ENCODE measurements around the gene CACNA1D. TPM values are rescaled to one million over a fixed set of nuclear protein-coding genes. Genes with fewer than 3 reads are reported as not detected.

The CACNA1D gene
- total RNA-seq, 2 experiments from 2014 or later: not detected

DNA sequence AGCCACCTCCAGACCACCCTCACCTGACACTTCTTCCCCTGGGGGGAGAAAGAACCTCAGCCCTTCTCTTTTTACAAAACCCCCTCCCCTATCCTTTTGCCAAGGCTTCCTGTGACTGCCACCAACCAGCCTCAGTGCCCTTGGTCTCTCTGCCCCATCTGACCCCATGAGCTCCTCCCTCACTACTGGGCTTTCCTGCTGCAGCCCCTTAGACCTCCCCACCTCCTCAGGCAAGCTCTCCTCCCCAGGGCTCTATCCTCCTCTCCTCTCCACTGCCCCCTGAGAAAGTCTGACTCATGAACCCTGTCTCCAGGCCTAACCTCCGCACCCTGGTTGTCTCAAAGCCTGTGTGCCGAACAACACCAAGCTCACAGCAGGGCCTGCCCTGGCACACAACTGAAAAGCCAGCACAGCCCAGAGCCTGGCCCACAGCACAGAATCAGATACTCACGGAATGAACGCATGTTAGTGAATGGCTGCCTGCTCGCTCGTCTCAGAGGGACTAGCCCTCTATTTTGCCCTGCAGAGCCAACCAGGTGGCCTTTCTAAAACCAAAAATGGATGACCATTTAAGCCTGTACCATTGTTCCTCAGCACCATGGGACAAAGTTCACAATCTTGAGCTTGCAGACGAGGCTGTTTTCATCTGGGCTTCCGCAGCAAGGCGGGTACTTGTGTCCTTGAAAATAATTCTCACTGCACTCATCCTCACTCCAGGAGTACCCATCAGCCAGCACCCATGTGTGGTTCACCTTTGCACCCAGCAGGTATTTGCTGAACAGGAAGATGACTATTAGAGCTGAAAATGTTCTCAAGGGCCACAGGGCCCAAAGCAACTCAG, 350.1 kb downstream of the CACNA1D start:
- Mint-ChIP-seq H3K4me3 (no peak overlapping the region), H3K27me3 (peaks cover 51% of the 10 kb centered on the region), H3K4me1 (no peaks in the 10 kb centered on the region), H3K9me3 (no peaks in the 10 kb centered on the region), H3K27ac (no peak overlapping the region), H3K36me3 (no peaks in the 10 kb centered on the region)
- DNase-seq: no peak

GRCh38 chr3:53845103-53845880, 350.9 kb downstream of the CACNA1D start:
- Mint-ChIP-seq H3K9me3 (no peaks in the 10 kb centered on the region), H3K27me3 (peaks cover 58% of the 10 kb centered on the region), H3K4me3 (peak overlapping the region; percentile 51), H3K4me1 (no peaks in the 10 kb centered on the region), H3K27ac (no peak overlapping the region), H3K36me3 (no peaks in the 10 kb centered on the region)
- no peak for DNase-seq

GRCh38 chr3:53845881-53846133, 351.4 kb downstream of the CACNA1D start:
- Mint-ChIP-seq H3K36me3 (no peaks in the 10 kb centered on the region), H3K4me1 (no peaks in the 10 kb centered on the region), H3K27ac (no peak overlapping the region), H3K4me3 (peak overlapping the region; percentile 51), H3K27me3 (peaks cover 58% of the 10 kb centered on the region), H3K9me3 (no peaks in the 10 kb centered on the region)
- no peak for DNase-seq

GRCh38 chr3:53846134-53846850, 351.9 kb downstream of the CACNA1D start, which contains the start of the genes CHDH and IL17RB:
TSS of gene CHDH (minus strand) at chr3:53846419. CDS start at chr3:53824008, 22,411 bp downstream.
TSS of gene IL17RB (plus strand) at chr3:53846568. CDS start at chr3:53846589, 21 bp downstream.
- Mint-ChIP-seq H3K27ac (no peak within 1 kb of the TSS), H3K9me3 (no peaks in the 10 kb centered on the region), H3K36me3 (no peaks in the 10 kb centered on the region), H3K4me1 (no peaks in the 10 kb centered on the region), H3K27me3 (peaks cover 58% of the 10 kb centered on the region), H3K4me3 (peak within 1 kb of the TSS; percentile 57)
- DNase-seq: peak; percentile 28

DNA sequence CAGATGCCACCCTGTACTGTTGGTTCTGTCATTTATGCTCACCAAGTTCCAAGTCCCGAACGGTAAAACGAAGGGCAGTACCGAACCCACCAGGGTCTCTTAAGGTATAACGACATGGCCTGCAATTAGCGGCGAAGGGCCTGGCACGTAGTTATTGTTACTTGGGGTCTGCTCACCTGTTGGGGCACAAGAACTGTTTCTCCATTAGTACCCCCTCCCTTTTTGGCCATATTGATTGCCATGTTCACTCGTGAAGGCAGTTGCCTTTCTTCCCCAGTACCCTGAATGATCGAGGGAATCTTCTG, 352.4 kb downstream of the CACNA1D start:
- no peak for DNase-seq
- Mint-ChIP-seq H3K27me3 (peaks cover 58% of the 10 kb centered on the region), H3K9me3 (no peaks in the 10 kb centered on the region), H3K4me1 (no peaks in the 10 kb centered on the region), H3K4me3 (peak overlapping the region; percentile 57), H3K27ac (no peak overlapping the region), H3K36me3 (no peaks in the 10 kb centered on the region)

- H3K27ac Mint-ChIP-seq: no peak overlapping the region
- H3K36me3 Mint-ChIP-seq: no peaks in the 10 kb centered on the region
- no peak overlapping the region for H3K4me3 Mint-ChIP-seq
- H3K9me3 Mint-ChIP-seq: no peaks in the 10 kb centered on the region
- H3K27me3 Mint-ChIP-seq: peaks cover 37% of the 10 kb centered on the region
- no peak for DNase-seq
- H3K4me1 Mint-ChIP-seq: no peaks in the 10 kb centered on the region
Observed at GRCh38 chr3:53849916-53850315, 355.5 kb downstream of the CACNA1D start.

- Mint-ChIP-seq H3K4me3 (no peak overlapping the region), H3K27me3 (peaks cover 28% of the 10 kb centered on the region), H3K36me3 (no peaks in the 10 kb centered on the region), H3K4me1 (no peaks in the 10 kb centered on the region), H3K9me3 (no peaks in the 10 kb centered on the region), H3K27ac (no peak overlapping the region)
- DNase-seq: no peak
Observed at GRCh38 chr3:53850895-53851294, 356.5 kb downstream of the CACNA1D start.

GRCh38 chr3:53856964-53857363, 362.6 kb downstream of the CACNA1D start:
- Mint-ChIP-seq H3K27ac (no peak overlapping the region), H3K9me3 (no peaks in the 10 kb centered on the region), H3K36me3 (peaks cover 7% of the 10 kb centered on the region), H3K4me1 (no peaks in the 10 kb centered on the region), H3K4me3 (no peak overlapping the region), H3K27me3 (no peaks in the 10 kb centered on the region)
- DNase-seq: no peak

DNA sequence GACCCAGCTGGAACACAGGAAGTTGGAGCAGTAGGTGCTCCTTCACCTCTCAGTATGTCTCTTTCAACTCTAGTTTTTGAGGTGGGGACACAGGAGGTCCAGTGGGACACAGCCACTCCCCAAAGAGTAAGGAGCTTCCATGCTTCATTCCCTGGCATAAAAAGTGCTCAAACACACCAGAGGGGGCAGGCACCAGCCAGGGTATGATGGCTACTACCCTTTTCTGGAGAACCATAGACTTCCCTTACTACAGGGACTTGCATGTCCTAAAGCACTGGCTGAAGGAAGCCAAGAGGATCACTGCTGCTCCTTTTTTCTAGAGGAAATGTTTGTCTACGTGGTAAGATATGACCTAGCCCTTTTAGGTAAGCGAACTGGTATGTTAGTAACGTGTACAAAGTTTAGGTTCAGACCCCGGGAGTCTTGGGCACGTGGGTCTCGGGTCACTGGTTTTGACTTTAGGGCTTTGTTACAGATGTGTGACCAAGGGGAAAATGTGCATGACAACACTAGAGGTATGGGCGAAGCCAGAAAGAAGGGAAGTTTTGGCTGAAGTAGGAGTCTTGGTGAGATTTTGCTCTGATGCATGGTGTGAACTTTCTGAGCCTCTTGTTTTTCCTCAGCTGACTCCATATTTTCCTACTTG, 363.8 kb downstream of the CACNA1D start:
- H3K27me3 Mint-ChIP-seq: no peaks in the 10 kb centered on the region
- no peak overlapping the region for H3K27ac Mint-ChIP-seq
- DNase-seq: no peak
- H3K9me3 Mint-ChIP-seq: no peaks in the 10 kb centered on the region
- no peak overlapping the region for H3K4me3 Mint-ChIP-seq
- H3K36me3 Mint-ChIP-seq: peaks cover 11% of the 10 kb centered on the region
- H3K4me1 Mint-ChIP-seq: no peaks in the 10 kb centered on the region

GRCh38 chr3:53859178-53859577, 364.8 kb downstream of the CACNA1D start:
- no peaks in the 10 kb centered on the region for H3K4me1 Mint-ChIP-seq
- peaks cover 11% of the 10 kb centered on the region for H3K36me3 Mint-ChIP-seq
- H3K27ac Mint-ChIP-seq: no peak overlapping the region
- no peak overlapping the region for H3K4me3 Mint-ChIP-seq
- no peaks in the 10 kb centered on the region for H3K27me3 Mint-ChIP-seq
- no peaks in the 10 kb centered on the region for H3K9me3 Mint-ChIP-seq
- no peak for DNase-seq

DNA sequence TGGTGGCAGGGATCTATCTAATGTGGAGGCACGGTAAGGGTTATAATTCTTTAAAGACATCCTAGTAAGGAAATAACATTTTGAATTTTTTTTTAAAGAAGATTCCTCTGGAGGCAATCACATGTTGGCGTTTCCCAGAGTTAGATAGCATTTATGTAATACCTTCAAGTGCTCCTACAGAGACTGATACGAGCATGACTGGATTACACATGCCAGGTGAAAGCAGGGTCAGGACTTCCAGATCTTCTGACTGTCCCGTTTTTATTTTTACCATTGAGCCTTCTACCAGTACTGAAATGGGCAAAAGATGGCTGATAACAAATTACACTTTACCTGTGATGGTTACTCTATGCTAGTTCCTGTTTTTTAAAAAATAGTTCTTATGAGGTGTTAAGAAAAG, 365.8 kb downstream of the CACNA1D start:
- no peak overlapping the region for H3K4me3 Mint-ChIP-seq
- no peaks in the 10 kb centered on the region for H3K27me3 Mint-ChIP-seq
- no peak for DNase-seq
- peaks cover 13% of the 10 kb centered on the region for H3K36me3 Mint-ChIP-seq
- H3K9me3 Mint-ChIP-seq: no peaks in the 10 kb centered on the region
- no peaks in the 10 kb centered on the region for H3K4me1 Mint-ChIP-seq
- no peak overlapping the region for H3K27ac Mint-ChIP-seq

GRCh38 chr3:53862241-53862640, 367.8 kb downstream of the CACNA1D start:
- no peak overlapping the region for H3K27ac Mint-ChIP-seq
- H3K4me1 Mint-ChIP-seq: no peaks in the 10 kb centered on the region
- DNase-seq: no peak
- H3K27me3 Mint-ChIP-seq: no peaks in the 10 kb centered on the region
- H3K9me3 Mint-ChIP-seq: no peaks in the 10 kb centered on the region
- peaks cover 13% of the 10 kb centered on the region for H3K36me3 Mint-ChIP-seq
- no peak overlapping the region for H3K4me3 Mint-ChIP-seq

DNA sequence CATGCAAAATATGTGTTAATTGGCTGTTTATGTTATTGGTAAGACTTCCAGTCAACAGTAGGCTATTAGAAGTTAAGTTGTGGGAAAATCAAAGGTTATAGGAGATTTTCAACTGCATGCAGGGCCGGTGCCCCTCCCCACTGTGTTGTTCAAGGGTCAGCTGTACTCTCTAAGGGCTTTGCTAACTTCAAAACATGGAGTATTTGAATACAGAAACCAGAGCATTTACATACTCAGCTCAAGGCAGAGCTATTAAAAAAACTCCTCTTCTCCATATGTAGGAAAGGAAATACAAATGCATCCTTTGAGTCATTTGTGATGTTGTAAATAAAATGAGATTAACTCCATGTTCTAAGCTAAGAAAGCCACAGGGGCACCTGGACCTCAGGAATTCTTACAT, 368.7 kb downstream of the CACNA1D start:
- Mint-ChIP-seq H3K4me1 (no peaks in the 10 kb centered on the region), H3K4me3 (no peak overlapping the region), H3K9me3 (no peaks in the 10 kb centered on the region), H3K27ac (no peak overlapping the region), H3K36me3 (peaks cover 17% of the 10 kb centered on the region), H3K27me3 (no peaks in the 10 kb centered on the region)
- DNase-seq: no peak
